ENCODE data around the gene DCHS2. TPM values are rescaled to one million over a fixed set of nuclear protein-coding genes. Genes with fewer than 3 reads are reported as not detected.

DCHS2 gene
- total RNA-seq, 4 donors from 2014 or later: 0.27 to 0.84 (median 0.38) TPM

- intact Hi-C loops (cut with DNase I; ENCODE audit: low total_unique reads): no loop called here
- no peak for DNase-seq (ENCODE audit: low spot score in 2 of 2)
- H3K4me3 ChIP-seq (ENCODE audit: low read depth, poor library complexity, severe bottlenecking): no peak overlapping the region
- TF ChIP-seq POLR2A (IDR thresholded peaks at IDR 0.05) (no peak), CTCF (IDR thresholded peaks at IDR 0.05) (no peak)
These were observed 296.9 kb downstream of the DCHS2 start for GRCh38 chr4:154194649-154195048.

GRCh38 chr4:154192585-154192984, 299.0 kb downstream of the DCHS2 start:
- intact Hi-C loops (cut with DNase I; ENCODE audit: low total_unique reads): no loop called here
- 98% methylated on average over 8 of the region's 8 CpGs for WGBS, 2 donors
- H3K4me3 ChIP-seq (ENCODE audit: low read depth, poor library complexity, severe bottlenecking): no peak overlapping the region
- DNase-seq (ENCODE audit: low spot score in 2 of 2): no peak
- no peak for TF ChIP-seq POLR2A (IDR thresholded peaks at IDR 0.05)
- TF ChIP-seq CTCF (IDR thresholded peaks at IDR 0.05): no peak

- WGBS, 2 donors: 57 to 72% methylated on average over 4 of the region's 4 CpGs
- DNase-seq (ENCODE audit: low spot score in 2 of 2): no peak
- H3K4me3 ChIP-seq (ENCODE audit: low read depth, poor library complexity, severe bottlenecking): no peak overlapping the region
These were observed 302.3 kb downstream of the DCHS2 start for GRCh38 chr4:154189346-154189745.

GRCh38 chr4:154186888-154187287, 304.7 kb downstream of the DCHS2 start:
- H3K4me3 ChIP-seq (ENCODE audit: low read depth, poor library complexity, severe bottlenecking): no peak overlapping the region
- WGBS, 2 donors: 88% methylated on average over 3 of the region's 3 CpGs
- intact Hi-C loops (cut with DNase I; ENCODE audit: low total_unique reads): no loop called here
- no peak for TF ChIP-seq CTCF (IDR thresholded peaks at IDR 0.05)
- TF ChIP-seq POLR2A (IDR thresholded peaks at IDR 0.05): no peak
- DNase-seq (ENCODE audit: low spot score in 2 of 2): no peak

More at GRCh38 chr4:154189346-154189745, 302.3 kb downstream of the DCHS2 start:
- no peak for TF ChIP-seq CTCF (IDR thresholded peaks at IDR 0.05)
- TF ChIP-seq POLR2A (IDR thresholded peaks at IDR 0.05): no peak
- intact Hi-C loops (cut with DNase I; ENCODE audit: low total_unique reads): no loop called here

- no peak overlapping the region for H3K4me3 ChIP-seq (ENCODE audit: low read depth, poor library complexity, severe bottlenecking)
- intact Hi-C loops (cut with DNase I; ENCODE audit: low total_unique reads): no loop called here
- WGBS, 2 donors: 77 to 82% methylated on average over 6 of the region's 6 CpGs
- TF ChIP-seq POLR2A (IDR thresholded peaks at IDR 0.05) (no peak), CTCF (IDR thresholded peaks at IDR 0.05) (no peak)
- DNase-seq (ENCODE audit: low spot score in 2 of 2): no peak
These were observed 305.6 kb downstream of the DCHS2 start for GRCh38 chr4:154186035-154186434.

- intact Hi-C loops (cut with DNase I; ENCODE audit: low total_unique reads): no loop called here
- no peak for DNase-seq (ENCODE audit: low spot score in 2 of 2)
- no peak overlapping the region for H3K4me3 ChIP-seq (ENCODE audit: low read depth, poor library complexity, severe bottlenecking)
- WGBS, 2 donors: 78 to 85% methylated on average over 6 of the region's 6 CpGs
- no peak for TF ChIP-seq CTCF (IDR thresholded peaks at IDR 0.05)
- TF ChIP-seq POLR2A (IDR thresholded peaks at IDR 0.05): no peak
These were observed 307.4 kb downstream of the DCHS2 start for GRCh38 chr4:154184238-154184637.
